HEK293T (cell line): ENCODE data around the gene RHOB.

Source experiments
- BHLHE40 ChIP-seq: fragments of 450-650 bp; IDR thresholded peaks from 2 replicates; pipeline ENCODE4 v1.6.1; 2016; ENCODE audit warnings: mild to moderate bottlenecking, moderate library complexity, borderline replicate concordance
- CTBP1 ChIP-seq: fragments of 450-650 bp; IDR thresholded peaks from 2 replicates; pipeline ENCODE4 v1.6.1; 2016; ENCODE audit warnings: borderline replicate concordance
- ELF4 ChIP-seq: fragments of 450-650 bp; IDR thresholded peaks from 2 replicates; pipeline ENCODE4 v1.6.1; 2017; ENCODE audit warnings: antibody characterized with exemption
- FOXA1 ChIP-seq: fragments of 450-650 bp; IDR thresholded peaks from 2 replicates; pipeline ENCODE4 v1.6.1; 2016; ENCODE audit warnings: mild to moderate bottlenecking
- FOXK2 ChIP-seq: fragments of 450-650 bp; IDR thresholded peaks from 2 replicates; pipeline ENCODE4 v1.6.1; 2016; ENCODE audit warnings: mild to moderate bottlenecking
- FOXM1 ChIP-seq: fragments of 450-650 bp; IDR thresholded peaks from 2 replicates; pipeline ENCODE4 v1.6.1; 2017; ENCODE audit warnings: mild to moderate bottlenecking, borderline replicate concordance
- HDGF ChIP-seq: fragments of 450-650 bp; IDR thresholded peaks from 2 replicates; pipeline ENCODE4 v1.6.1; 2017; ENCODE audit warnings: antibody characterized with exemption, borderline replicate concordance
- SP1 ChIP-seq: fragments of 450-650 bp; IDR thresholded peaks from 2 replicates; pipeline ENCODE4 v1.6.1; 2017
- SUZ12 ChIP-seq: fragments of 450-650 bp; IDR thresholded peaks from 2 replicates; pipeline ENCODE4 v1.6.1; 2016; ENCODE audit warnings: mild to moderate bottlenecking
- ZNF384 ChIP-seq: fragments of 450-650 bp; IDR thresholded peaks from 2 replicates; pipeline ENCODE4 v1.6.1; 2016

- TF ChIP-seq BHLHE40 (no peak), FOXK2 (no peak), FOXM1 (no peak), SP1 (no peak), FOXA1 (no peak), ELF4 (no peak), CTBP1 (no peak), SUZ12 (no peak), HDGF (no peak), ZNF384 (no peak)
Observed at GRCh38 chr2:20481798-20482405, 35.0 kb downstream of the RHOB start.
